HepG2 (cell line): Measurements from ENCODE around the gene MEP1B. TPM values are rescaled to one million over a fixed set of nuclear protein-coding genes. Genes with fewer than 3 reads are reported as not detected.

ENCODE experiments used
- ATAC-seq: fragments of 200-7000 bp; cut with Tn5 transposase; 3 replicates; pipeline ENCODE4 v1.9.1; 2020; ENCODE audit warnings: mild to moderate bottlenecking, moderate library complexity
- BruUV-seq: library from RNA; stranded (reverse); fragments of 400-500 nt; replicated peaks from 2 replicates; lab custom pipeline; 2021; lab: Mats Ljungman, UMichigan
- CTCF ChIA-PET: fragments of 300-600 bp; formaldehyde crosslinking; extraction: SDS; loops from one replicate; lab custom pipeline; 2021; ENCODE audit warnings: low total read pairs, inconsistent platforms, low intra/inter-chr PET ratio; lab: Yijun Ruan, JAX
- POLR2A ChIA-PET: fragments of 350-600 bp; sonication (Branson Sonifier 250); formaldehyde crosslinking; loops from one replicate; lab custom pipeline; 2020; ENCODE audit warnings: antibody characterized with exemption, inconsistent platforms; lab: Yijun Ruan, JAX
- DNase-seq: peaks from one replicate; pipeline ENCODE4 v3.0.0-alpha.2; 2015; ENCODE audit warnings: low spot score
- FAIRE-seq: peaks from 3 replicates; lab custom pipeline; 2011; peaks lifted over from hg19 to GRCh38; lab: Jason Lieb, UNC
- H2AFZ ChIP-seq: one replicate; pipeline ENCODE4 v1.6.1; 2011; ENCODE audit warnings: low read length, inconsistent platforms
- H3K27ac ChIP-seq: fragments of 300-600 bp; 3 replicates; pipeline ENCODE4 v1.8.0; 2011; ENCODE audit warnings: mixed run types, mild to moderate bottlenecking, mixed read lengths, low read length, inconsistent platforms; ENCODE audit not compliant: insufficient read depth; ENCODE audit errors: extremely low read length
- H3K27me3 ChIP-seq, 2 experiments: fragments of 200-600 bp in 1 of 2; 2 replicates in 1 of 2; 3 replicates in 1 of 2; pipeline versions ENCODE4 v1.6.0 to v1.8.0; 2011; ENCODE audit warnings: low read length in 2 of 2, mild to moderate bottlenecking in 2 of 2, moderate library complexity in 2 of 2, inconsistent platforms in 1 of 2; ENCODE audit not compliant: insufficient read depth in 2 of 2, control insufficient read depth in 1 of 2
- H3K36me3 ChIP-seq, 2 experiments: fragments of 200-600 bp in 1 of 2; replicated peaks in 1 of 2; 2 replicates in 1 of 2; 3 replicates in 1 of 2; pipeline versions ENCODE4 v1.5.1 to v1.8.0; 2011; ENCODE audit warnings: low read length in 2 of 2, inconsistent platforms in 1 of 2; ENCODE audit not compliant: insufficient read depth in 2 of 2, control insufficient read depth in 1 of 2
- H3K4me1 ChIP-seq: 2 replicates; pipeline ENCODE4 v1.5.1; 2012; ENCODE audit warnings: low read length, inconsistent platforms; ENCODE audit not compliant: insufficient read depth
- H3K4me2 ChIP-seq: 2 replicates; pipeline ENCODE4 v1.6.0; 2011; ENCODE audit warnings: low read depth, low read length, inconsistent platforms
- H3K4me3 ChIP-seq, 3 experiments: fragments of 200-600 bp in 1 of 3; sonication (generic), shearing (Covaris generic) in 1 of 3; replicated peaks in 1 of 3; 2 replicates each; pipeline ENCODE4 v1.5.1; 2011 to 2016; ENCODE audit warnings: low read length in 3 of 3, inconsistent platforms in 2 of 3, low read depth in 2 of 3, mild to moderate bottlenecking in 2 of 3, control low read depth in 1 of 3, mixed read lengths in 1 of 3; ENCODE audit not compliant: insufficient read depth in 1 of 3
- H3K79me2 ChIP-seq: one replicate; pipeline ENCODE4 v1.6.1; 2011; ENCODE audit warnings: low read length, inconsistent platforms; ENCODE audit not compliant: insufficient read depth
- H3K9ac ChIP-seq: 2 replicates; pipeline ENCODE4 v1.6.0; 2011; ENCODE audit warnings: mild to moderate bottlenecking, low read depth, low read length, inconsistent platforms; ENCODE audit not compliant: insufficient read depth
- H3K9me3 ChIP-seq: 2 replicates; pipeline ENCODE4 v1.5.1; 2012; ENCODE audit warnings: mild to moderate bottlenecking, low read length
- H4K20me1 ChIP-seq: 2 replicates; pipeline ENCODE4 v1.6.0; 2011; ENCODE audit warnings: inconsistent platforms, mild to moderate bottlenecking, low read length, moderate library complexity; ENCODE audit not compliant: insufficient read depth
- JARID2 ChIP-seq: sonication (generic); formaldehyde crosslinking; IDR thresholded peaks from 2 replicates; pipeline ENCODE4 v1.8.1; 2023; ENCODE audit warnings: missing genetic modification reagents, inconsistent platforms; ENCODE audit not compliant: insufficient replicate concordance
- SMAD3 ChIP-seq: sonication (generic); formaldehyde crosslinking; IDR thresholded peaks from 2 replicates; pipeline ENCODE4 v1.4.0; 2020; ENCODE audit warnings: missing genetic modification reagents
- ZNF160 ChIP-seq: sonication (generic); formaldehyde crosslinking; IDR thresholded peaks from 2 replicates; pipeline ENCODE4 v1.8.0; 2022; ENCODE audit warnings: mild to moderate bottlenecking, inconsistent platforms, missing genetic modification reagents
- WGBS: methylation state at CpG from one replicate; pipeline ENCODE4 v1.1.6; 2017; ENCODE audit warnings: low lambda C conversion rate; 5-methylcytosine and 5-hydroxymethylcytosine counted together
- in situ Hi-C: cut with HindIII; loops from 2 replicates; pipeline ENCODE4 v1.10.0; 2017; ENCODE audit warnings: low pct_unique_long_range_greater_than_20kb; ENCODE audit not compliant: extremely low pct_ligation_motif_present
- intact Hi-C: fragments of 100-400 bp; cut with micrococcal nuclease; formaldehyde crosslinking; loops from one replicate; pipeline ENCODE4 v1.10.0; 2022; ENCODE audit not compliant: unreplicated experiment
- polyA plus RNA-seq, 8 experiments: library from polyadenylated mRNA; depleted of rRNA in 3 of 8; stranded (reverse) in 7 of 8; unstranded in 1 of 8; fragments of >200 nt; fragmentation: Illumina TruSeq in 4 of 8; extraction: Trizol in 4 of 8; gene quantifications; 2 replicates each; pipeline versions ENCODE4 v1.2.1 to v1.2.3, GENCODE V29; 2011 to 2016; ENCODE audit warnings: low read depth in 4 of 8, missing spikeins in 1 of 8, mixed read lengths in 1 of 8; ENCODE audit not compliant: insufficient read depth in 1 of 8
- total RNA-seq, 5 experiments: library from RNA; depleted of rRNA; stranded (reverse); fragments of >200 nt; fragmentation: Illumina TruSeq; extraction: Trizol; gene quantifications; 2 replicates each; pipeline ENCODE4 v1.2.3, GENCODE V29; 2016; ENCODE audit warnings: low read depth in 1 of 5
- TF ChIP-seq, protein P1 (sequence below): sonication (generic); formaldehyde crosslinking; IDR thresholded peaks from 2 replicates; pipeline ENCODE4 v1.5.0; 2020; ENCODE audit warnings: mild to moderate bottlenecking, missing genetic modification reagents
- TF ChIP-seq, protein P2 (sequence below): sonication (generic); formaldehyde crosslinking; IDR thresholded peaks from 2 replicates; pipeline ENCODE4 v1.4.0; 2020; ENCODE audit warnings: mild to moderate bottlenecking, missing genetic modification reagents, borderline replicate concordance
- TF ChIP-seq, protein P3 (sequence below): sonication (generic); formaldehyde crosslinking; IDR thresholded peaks from 2 replicates; pipeline ENCODE4 v1.4.0; 2020; ENCODE audit warnings: missing genetic modification reagents
- TF ChIP-seq, protein P4 (sequence below): IDR thresholded peaks from 2 replicates; pipeline ENCODE4 v1.6.1; 2016; ENCODE audit warnings: low read depth, borderline replicate concordance

Gene MEP1B
- total and polyA plus RNA-seq, 2 of the 13 experiments (the other 11 are each of a cell fraction or from before 2014, with no cell fraction given): not detected

DNA sequence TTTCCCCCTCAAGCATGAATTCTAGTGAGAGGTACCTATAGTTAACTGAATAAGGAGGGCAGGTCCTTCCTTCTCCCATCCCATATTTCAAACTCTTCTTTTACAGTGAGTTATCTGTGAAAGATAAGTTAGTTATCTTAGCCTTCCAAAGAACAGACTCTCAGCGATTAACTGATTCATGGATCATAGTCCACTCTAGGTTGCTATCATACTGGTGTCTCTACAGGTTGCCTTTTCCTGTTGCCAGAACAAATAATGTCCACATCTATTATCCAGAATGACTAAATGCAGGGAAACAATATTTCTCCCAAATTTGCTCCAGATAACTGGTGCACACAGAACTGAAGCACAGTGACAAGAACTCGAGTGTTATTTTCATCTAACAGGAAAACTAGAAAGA, 68.3 kb downstream of the MEP1B start:
- ChIA-PET POLR2A (no interaction called here), CTCF (no interaction called here)
- in situ Hi-C loops (no loop called here), intact Hi-C loops (no loop called here)
- Histone ChIP-seq H3K4me2 (no peak overlapping the region), H3K9me3 (no peaks in the 10 kb centered on the region), H2AFZ (no peak overlapping the region), H4K20me1 (no peaks in the 10 kb centered on the region), H3K4me1 (peaks cover 13% of the 10 kb centered on the region), H3K79me2 (no peaks in the 10 kb centered on the region)
- no TSS peak for BruUV-seq
- FAIRE-seq (no peak), ATAC-seq (peak; percentile 75), DNase-seq (peak; percentile 12)
- TF ChIP-seq, protein P1, sequence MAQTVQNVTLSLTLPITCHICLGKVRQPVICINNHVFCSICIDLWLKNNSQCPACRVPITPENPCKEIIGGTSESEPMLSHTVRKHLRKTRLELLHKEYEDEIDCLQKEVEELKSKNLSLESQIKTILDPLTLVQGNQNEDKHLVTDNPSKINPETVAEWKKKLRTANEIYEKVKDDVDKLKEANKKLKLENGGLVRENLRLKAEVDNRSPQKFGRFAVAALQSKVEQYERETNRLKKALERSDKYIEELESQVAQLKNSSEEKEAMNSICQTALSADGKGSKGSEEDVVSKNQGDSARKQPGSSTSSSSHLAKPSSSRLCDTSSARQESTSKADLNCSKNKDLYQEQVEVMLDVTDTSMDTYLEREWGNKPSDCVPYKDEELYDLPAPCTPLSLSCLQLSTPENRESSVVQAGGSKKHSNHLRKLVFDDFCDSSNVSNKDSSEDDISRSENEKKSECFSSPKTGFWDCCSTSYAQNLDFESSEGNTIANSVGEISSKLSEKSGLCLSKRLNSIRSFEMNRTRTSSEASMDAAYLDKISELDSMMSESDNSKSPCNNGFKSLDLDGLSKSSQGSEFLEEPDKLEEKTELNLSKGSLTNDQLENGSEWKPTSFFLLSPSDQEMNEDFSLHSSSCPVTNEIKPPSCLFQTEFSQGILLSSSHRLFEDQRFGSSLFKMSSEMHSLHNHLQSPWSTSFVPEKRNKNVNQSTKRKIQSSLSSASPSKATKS (CRISPR knock-in tag): no peak
- TF ChIP-seq ZNF160 (no peak), SMAD3 (CRISPR knock-in tag) (no peak)
- TF ChIP-seq, all 625 proteins: peak for 0
- Histone ChIP-seq H3K36me3 (no peaks in the 10 kb centered on the region), H3K9ac (no peak overlapping the region), H3K27me3 (no peaks in the 10 kb centered on the region; a peak in 1 of 5 replicates), H3K27ac (no peak overlapping the region), H3K4me3 (no peak overlapping the region)
- 2% methylated on average over 2 of the region's 2 CpGs for WGBS

DNA sequence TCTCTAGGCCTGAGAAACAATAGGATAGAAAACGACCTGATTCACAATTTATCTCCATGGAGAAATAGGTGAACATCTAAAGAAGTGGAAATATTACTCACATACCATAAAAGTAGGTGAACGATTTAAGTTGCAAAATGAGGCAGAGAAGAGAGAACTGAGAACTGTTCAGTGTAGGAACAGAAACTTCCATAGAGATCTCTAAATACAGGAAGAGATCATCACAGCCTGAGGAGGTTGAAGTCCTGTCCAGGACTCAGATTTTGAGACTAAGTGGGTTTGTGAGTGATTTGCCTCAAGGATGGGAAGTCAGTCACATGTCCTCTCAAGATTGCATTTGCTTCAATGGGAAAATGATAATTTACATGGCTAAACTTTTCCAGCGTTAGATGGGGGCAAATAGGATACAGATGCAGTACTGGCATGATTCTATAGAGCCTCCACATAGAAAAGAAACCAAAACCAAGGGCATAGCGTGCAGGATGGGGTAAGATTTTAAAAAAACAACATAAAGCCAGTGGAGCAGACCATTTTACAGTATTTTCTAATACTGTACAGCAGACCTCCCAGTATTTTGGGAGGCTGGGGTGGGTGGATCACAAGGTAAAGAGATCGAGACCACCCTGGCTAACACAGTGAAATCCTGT, 68.8 kb downstream of the MEP1B start:
- ATAC-seq: no peak
- 37% methylated on average over 5 of the region's 5 CpGs for WGBS
- intact Hi-C loops: no loop called here
- TF ChIP-seq JARID2 (CRISPR knock-in tag): no peak
- TF ChIP-seq, protein P2, sequence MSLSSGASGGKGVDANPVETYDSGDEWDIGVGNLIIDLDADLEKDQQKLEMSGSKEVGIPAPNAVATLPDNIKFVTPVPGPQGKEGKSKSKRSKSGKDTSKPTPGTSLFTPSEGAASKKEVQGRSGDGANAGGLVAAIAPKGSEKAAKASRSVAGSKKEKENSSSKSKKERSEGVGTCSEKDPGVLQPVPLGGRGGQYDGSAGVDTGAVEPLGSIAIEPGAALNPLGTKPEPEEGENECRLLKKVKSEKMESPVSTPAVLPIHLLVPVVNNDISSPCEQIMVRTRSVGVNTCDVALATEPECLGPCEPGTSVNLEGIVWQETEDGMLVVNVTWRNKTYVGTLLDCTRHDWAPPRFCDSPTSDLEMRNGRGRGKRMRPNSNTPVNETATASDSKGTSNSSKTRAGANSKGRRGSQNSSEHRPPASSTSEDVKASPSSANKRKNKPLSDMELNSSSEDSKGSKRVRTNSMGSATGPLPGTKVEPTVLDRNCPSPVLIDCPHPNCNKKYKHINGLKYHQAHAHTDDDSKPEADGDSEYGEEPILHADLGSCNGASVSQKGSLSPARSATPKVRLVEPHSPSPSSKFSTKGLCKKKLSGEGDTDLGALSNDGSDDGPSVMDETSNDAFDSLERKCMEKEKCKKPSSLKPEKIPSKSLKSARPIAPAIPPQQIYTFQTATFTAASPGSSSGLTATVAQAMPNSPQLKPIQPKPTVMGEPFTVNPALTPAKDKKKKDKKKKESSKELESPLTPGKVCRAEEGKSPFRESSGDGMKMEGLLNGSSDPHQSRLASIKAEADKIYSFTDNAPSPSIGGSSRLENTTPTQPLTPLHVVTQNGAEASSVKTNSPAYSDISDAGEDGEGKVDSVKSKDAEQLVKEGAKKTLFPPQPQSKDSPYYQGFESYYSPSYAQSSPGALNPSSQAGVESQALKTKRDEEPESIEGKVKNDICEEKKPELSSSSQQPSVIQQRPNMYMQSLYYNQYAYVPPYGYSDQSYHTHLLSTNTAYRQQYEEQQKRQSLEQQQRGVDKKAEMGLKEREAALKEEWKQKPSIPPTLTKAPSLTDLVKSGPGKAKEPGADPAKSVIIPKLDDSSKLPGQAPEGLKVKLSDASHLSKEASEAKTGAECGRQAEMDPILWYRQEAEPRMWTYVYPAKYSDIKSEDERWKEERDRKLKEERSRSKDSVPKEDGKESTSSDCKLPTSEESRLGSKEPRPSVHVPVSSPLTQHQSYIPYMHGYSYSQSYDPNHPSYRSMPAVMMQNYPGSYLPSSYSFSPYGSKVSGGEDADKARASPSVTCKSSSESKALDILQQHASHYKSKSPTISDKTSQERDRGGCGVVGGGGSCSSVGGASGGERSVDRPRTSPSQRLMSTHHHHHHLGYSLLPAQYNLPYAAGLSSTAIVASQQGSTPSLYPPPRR (CRISPR knock-in tag): no peak
- TF ChIP-seq, protein P3, sequence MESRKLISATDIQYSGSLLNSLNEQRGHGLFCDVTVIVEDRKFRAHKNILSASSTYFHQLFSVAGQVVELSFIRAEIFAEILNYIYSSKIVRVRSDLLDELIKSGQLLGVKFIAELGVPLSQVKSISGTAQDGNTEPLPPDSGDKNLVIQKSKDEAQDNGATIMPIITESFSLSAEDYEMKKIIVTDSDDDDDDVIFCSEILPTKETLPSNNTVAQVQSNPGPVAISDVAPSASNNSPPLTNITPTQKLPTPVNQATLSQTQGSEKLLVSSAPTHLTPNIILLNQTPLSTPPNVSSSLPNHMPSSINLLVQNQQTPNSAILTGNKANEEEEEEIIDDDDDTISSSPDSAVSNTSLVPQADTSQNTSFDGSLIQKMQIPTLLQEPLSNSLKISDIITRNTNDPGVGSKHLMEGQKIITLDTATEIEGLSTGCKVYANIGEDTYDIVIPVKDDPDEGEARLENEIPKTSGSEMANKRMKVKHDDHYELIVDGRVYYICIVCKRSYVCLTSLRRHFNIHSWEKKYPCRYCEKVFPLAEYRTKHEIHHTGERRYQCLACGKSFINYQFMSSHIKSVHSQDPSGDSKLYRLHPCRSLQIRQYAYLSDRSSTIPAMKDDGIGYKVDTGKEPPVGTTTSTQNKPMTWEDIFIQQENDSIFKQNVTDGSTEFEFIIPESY (CRISPR knock-in tag): no peak
- TF ChIP-seq, protein P4, sequence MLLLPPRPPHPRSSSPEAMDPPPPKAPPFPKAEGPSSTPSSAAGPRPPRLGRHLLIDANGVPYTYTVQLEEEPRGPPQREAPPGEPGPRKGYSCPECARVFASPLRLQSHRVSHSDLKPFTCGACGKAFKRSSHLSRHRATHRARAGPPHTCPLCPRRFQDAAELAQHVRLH: no peak

More for the DNA sequence above, 68.8 kb downstream of the MEP1B start:
- in situ Hi-C loops: no loop called here
- BruUV-seq: no TSS peak
- Histone ChIP-seq H3K4me3 (no peak overlapping the region), H3K9ac (no peak overlapping the region), H4K20me1 (no peaks in the 10 kb centered on the region), H3K4me1 (peaks cover 13% of the 10 kb centered on the region), H2AFZ (no peak overlapping the region), H3K27me3 (no peaks in the 10 kb centered on the region; a peak in 1 of 5 replicates), H3K4me2 (no peak overlapping the region), H3K27ac (no peak overlapping the region), H3K36me3 (no peaks in the 10 kb centered on the region), H3K9me3 (no peaks in the 10 kb centered on the region), H3K79me2 (no peaks in the 10 kb centered on the region)
- ChIA-PET POLR2A (no interaction called here), CTCF (no interaction called here)
- DNase-seq (no peak), FAIRE-seq (no peak)
